Upper lobe of left lung (tissue), 6 donors: Measurements from ENCODE around the gene FOXN1. TPM values are rescaled to one million over a fixed set of nuclear protein-coding genes. Genes with fewer than 3 reads are reported as not detected.

Source experiments
- ATAC-seq, 2 donors: fragments of 200-7000 bp; cut with Tn5 transposase; one replicate each; pipeline ENCODE4 v1.9.1; 2022; ENCODE audit warnings: mild to moderate bottlenecking in 2 of 2, moderate library complexity in 2 of 2; ENCODE audit not compliant: low FRiP score in 2 of 2
- DNase-seq, 2 donors: peaks; one replicate each; pipeline ENCODE4 v3.0.0-alpha.2; 2019 to 2020
- H3K27ac ChIP-seq, 4 donors: fragments of 200-600 bp; sonication (generic); one replicate each; pipeline ENCODE4 v1.5.1; 2016 to 2019
- H3K27me3 ChIP-seq, 4 donors: fragments of 200-600 bp; sonication (generic); one replicate each; pipeline ENCODE4 v1.5.1; 2017 to 2019
- H3K36me3 ChIP-seq, 4 donors: fragments of 200-600 bp; sonication (generic); one replicate each; pipeline ENCODE4 v1.5.1; 2016 to 2019
- H3K4me1 ChIP-seq, 4 donors: fragments of 200-600 bp; sonication (generic); one replicate each; pipeline ENCODE4 v1.5.1; 2018 to 2019
- H3K4me3 ChIP-seq, 4 donors: fragments of 200-600 bp; sonication (generic); one replicate each; pipeline ENCODE4 v1.5.1; 2017 to 2019; ENCODE audit warnings: mild to moderate bottlenecking in 2 of 4, moderate library complexity in 1 of 4
- H3K9me3 ChIP-seq, 4 donors: fragments of 200-600 bp; sonication (generic); one replicate each; pipeline ENCODE4 v1.5.1; 2018 to 2019
- CTCF ChIP-seq, 6 experiments: fragments of 450-650 bp in 4 of 6; fragments of 200-600 bp in 2 of 6; sonication (generic) in 2 of 6; IDR thresholded peaks; one replicate each; pipeline ENCODE4 v1.5.1; 2016 to 2019; ENCODE audit warnings: antibody characterized with exemption in 6 of 6
- EP300 ChIP-seq, 4 donors: sonication (generic); formaldehyde crosslinking; IDR thresholded peaks; one replicate each; pipeline ENCODE4 v1.5.1; 2017; ENCODE audit warnings: antibody characterized with exemption in 4 of 4, control low read depth in 2 of 4
- POLR2A ChIP-seq, 4 donors: fragments of 450-650 bp; IDR thresholded peaks; one replicate each; pipeline ENCODE4 v1.5.1; 2016 to 2017; ENCODE audit warnings: antibody characterized with exemption in 4 of 4, mild to moderate bottlenecking in 2 of 4
- POLR2AphosphoS5 ChIP-seq, 2 donors: sonication (generic); formaldehyde crosslinking; IDR thresholded peaks; one replicate each; pipeline ENCODE4 v1.5.1; 2017; ENCODE audit warnings: antibody characterized with exemption in 2 of 2
- WGBS, 2 donors: methylation state at CpG; one replicate each; pipeline ENCODE4 v1.1.5; 2017 to 2018; 5-methylcytosine and 5-hydroxymethylcytosine counted together
- total RNA-seq, 6 donors: library from RNA; depleted of rRNA in 4 of 6; stranded (reverse); fragments of >200 nt in 4 of 6; gene quantifications; one replicate each; pipeline versions ENCODE4 v1.1.0 to v1.2.1, GENCODE V29; 2016 to 2021
- donor health status: DM: no; HTN: no; CAD: no; lungs with moderate emphysema.
- donor health status: DM: no; HTN: yes; CAD: no; lungs with severe emphysema.

Gene FOXN1
- total RNA-seq, 6 donors from 2014 or later: 0.07 to 0.54 TPM; not detected in 4

- H3K9me3 ChIP-seq: no peaks in the 10 kb centered on the region
- H3K27me3 ChIP-seq: no peaks in the 10 kb centered on the region
- no peaks in the 10 kb centered on the region for H3K36me3 ChIP-seq
- H3K4me1 ChIP-seq: peaks cover 0 to 9% (median 8%) of the 10 kb centered on the region in 4 donors
- WGBS, 2 donors: 87 to 100% methylated on average over 1 to 9 of the region's 9 CpGs
- no peak for ATAC-seq
- H3K27ac ChIP-seq: no peak overlapping the region
- H3K4me3 ChIP-seq: no peak overlapping the region
- TF ChIP-seq POLR2AphosphoS5 (IDR thresholded peaks at IDR 0.05): no peak
- no peak for TF ChIP-seq EP300 (IDR thresholded peaks at IDR 0.05)
- TF ChIP-seq CTCF (IDR thresholded peaks at IDR 0.05): no peak
- no peak for TF ChIP-seq POLR2A (IDR thresholded peaks at IDR 0.05)
- DNase-seq: peak in 1 of 2 donors; percentile 60
Observed at GRCh38 chr17:28499364-28499664, 6.8 kb upstream of the FOXN1 start.

DNA sequence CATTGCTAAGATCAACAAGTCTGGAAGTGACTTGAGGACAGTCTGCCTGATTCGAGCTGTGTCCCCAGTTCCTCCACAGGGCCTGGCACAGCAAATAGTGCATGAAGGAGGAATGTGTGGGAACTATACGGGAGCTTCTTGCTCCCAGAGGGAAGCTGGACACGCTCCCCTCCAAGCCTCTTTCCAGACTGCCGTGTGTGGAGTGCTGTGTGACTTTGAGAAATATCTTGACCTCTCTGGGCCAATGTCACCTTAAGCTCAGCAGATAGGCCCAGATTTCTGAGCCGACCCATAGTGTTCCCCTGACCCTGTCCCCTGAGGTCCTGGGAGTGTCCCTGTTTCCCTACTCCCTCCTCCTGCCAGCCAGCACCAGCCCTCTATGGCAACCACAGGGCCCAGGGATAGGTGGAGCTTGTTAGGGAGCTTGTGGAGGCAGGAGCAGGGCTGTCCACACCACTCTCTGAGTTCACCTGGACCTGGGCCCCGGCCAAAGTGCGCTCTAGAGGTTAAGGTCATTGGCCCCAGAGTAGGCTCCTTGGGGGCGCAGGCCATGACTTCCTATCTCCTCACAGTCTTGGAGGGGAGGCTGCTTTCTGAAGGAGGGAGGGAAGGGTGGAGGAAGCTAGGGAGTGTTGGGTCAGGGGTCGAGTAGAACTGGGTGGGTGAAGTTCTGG lies 6.3 kb upstream of the FOXN1 start:
- ATAC-seq: no peak
- Histone ChIP-seq H3K27ac (no peak overlapping the region), H3K36me3 (no peaks in the 10 kb centered on the region), H3K9me3 (no peaks in the 10 kb centered on the region), H3K4me1 (peaks cover 0 to 9% (median 8%) of the 10 kb centered on the region in 4 donors), H3K4me3 (no peak overlapping the region), H3K27me3 (no peaks in the 10 kb centered on the region)
- TF ChIP-seq CTCF (IDR thresholded peaks at IDR 0.05) (no peak), EP300 (IDR thresholded peaks at IDR 0.05) (no peak), POLR2AphosphoS5 (IDR thresholded peaks at IDR 0.05) (no peak), POLR2A (IDR thresholded peaks at IDR 0.05) (no peak)
- no peak for DNase-seq
- WGBS, 2 donors: 74 to 76% methylated on average over 8 to 9 of the region's 9 CpGs

GRCh38 chr17:28500712-28501379 lies 5.3 kb upstream of the FOXN1 start:
- H3K36me3 ChIP-seq: no peaks in the 10 kb centered on the region
- no peak overlapping the region for H3K27ac ChIP-seq
- DNase-seq (peak in 1 of 2 donors; percentile 28), ATAC-seq (no peak)
- TF ChIP-seq CTCF (IDR thresholded peaks at IDR 0.05) (no peak), POLR2AphosphoS5 (IDR thresholded peaks at IDR 0.05) (no peak), EP300 (IDR thresholded peaks at IDR 0.05) (no peak), POLR2A (IDR thresholded peaks at IDR 0.05) (no peak)
- H3K9me3 ChIP-seq: no peaks in the 10 kb centered on the region
- no peak overlapping the region for H3K4me3 ChIP-seq
- no peaks in the 10 kb centered on the region for H3K27me3 ChIP-seq
- WGBS, 2 donors: 47 to 61% methylated on average over 13 of the region's 13 CpGs
- H3K4me1 ChIP-seq: peaks cover 0 to 9% (median 8%) of the 10 kb centered on the region in 4 donors

- Histone ChIP-seq H3K9me3 (no peaks in the 10 kb centered on the region), H3K27me3 (no peaks in the 10 kb centered on the region), H3K4me3 (no peak overlapping the region), H3K36me3 (no peaks in the 10 kb centered on the region), H3K27ac (no peak overlapping the region), H3K4me1 (peaks cover 0 to 9% (median 8%) of the 10 kb centered on the region in 4 donors)
- ATAC-seq (no peak), DNase-seq (no peak)
- TF ChIP-seq CTCF (IDR thresholded peaks at IDR 0.05) (no peak), POLR2AphosphoS5 (IDR thresholded peaks at IDR 0.05) (no peak), EP300 (IDR thresholded peaks at IDR 0.05) (no peak), POLR2A (IDR thresholded peaks at IDR 0.05) (no peak)
- 83 to 91% methylated on average over 3 of the region's 3 CpGs for whole genome bisulfite sequencing, 2 donors
Observed at GRCh38 chr17:28501421-28502284, 4.5 kb upstream of the FOXN1 start.
